ENCODE data around the gene PEX26.
"Not testable (repeated sequence)": the region's sequence is repeated elsewhere in the genome, so short reads cannot be mapped to it uniquely, and the experiment has no call there.

PEX26 gene

DNA sequence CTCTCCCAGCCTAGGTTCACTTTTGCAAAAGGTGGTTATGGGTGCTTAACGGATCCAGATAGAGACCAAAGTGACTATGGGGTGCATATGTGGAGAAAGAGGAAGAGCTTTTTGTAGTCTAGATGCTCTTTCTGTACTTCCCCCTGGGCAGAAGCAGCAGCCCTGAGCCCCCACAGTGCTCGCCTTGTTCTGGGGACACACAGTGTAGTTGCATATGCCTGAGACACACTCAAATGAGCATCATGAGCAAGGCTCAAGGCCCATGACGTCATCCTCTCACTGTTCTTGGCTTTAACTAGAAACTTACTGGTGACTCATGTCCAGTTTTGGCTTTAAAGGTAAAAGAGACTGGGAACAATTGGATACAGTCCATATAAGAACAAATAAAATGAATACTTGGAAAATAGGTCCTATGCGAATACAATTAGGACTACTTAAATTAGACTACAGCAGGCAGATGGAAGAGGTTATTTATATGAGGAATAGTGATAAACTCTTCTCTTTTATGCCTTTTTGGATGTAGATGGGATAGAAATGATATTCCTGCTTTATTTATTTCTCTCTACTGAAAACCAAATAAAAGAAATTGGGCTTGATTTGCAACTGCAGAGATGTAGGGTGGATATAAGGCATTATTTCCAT is 20.1 kb upstream of the PEX26 start:
- no peak for DNase-seq

DNA sequence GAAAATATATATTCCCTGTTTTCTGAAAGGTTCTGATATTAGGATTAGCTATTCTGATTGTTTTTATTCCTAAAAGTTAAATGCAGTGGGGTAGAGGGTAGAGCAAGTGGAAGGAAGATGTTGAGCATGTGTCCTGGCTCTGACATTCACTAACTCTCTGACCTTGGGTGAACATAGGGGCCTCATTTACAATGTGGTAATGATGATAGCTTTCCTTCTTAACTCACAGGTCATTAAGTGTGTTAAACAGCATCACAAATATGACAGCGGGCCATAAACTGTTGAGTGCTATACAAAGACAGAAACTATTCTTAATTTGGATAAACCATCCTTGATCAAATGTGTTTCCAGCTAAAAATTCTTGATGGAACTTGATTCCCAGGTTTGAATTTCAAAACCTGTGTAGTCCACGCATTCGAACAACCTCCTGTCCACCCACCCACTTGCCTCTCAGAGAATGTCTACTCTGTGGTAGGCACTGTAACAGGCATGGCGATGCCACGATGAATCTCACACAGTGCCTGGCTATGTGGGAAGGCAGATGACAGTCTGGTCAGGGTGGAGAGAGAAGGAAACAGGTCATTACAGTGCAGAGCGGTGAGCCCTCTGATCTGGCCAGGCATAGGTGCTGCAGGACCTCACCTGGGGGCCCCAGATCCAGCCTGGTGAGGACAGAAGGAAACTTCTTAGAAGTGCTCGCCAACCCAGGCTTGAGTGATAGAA is 19.3 kb upstream of the PEX26 start:
- DNase-seq = no peak

GRCh38 chr22:18059094-18059417 is 18.7 kb upstream of the PEX26 start:
- DNase-seq = no peak

GRCh38 chr22:18059473-18059872 is 18.3 kb upstream of the PEX26 start:
- DNase-seq = no peak

DNA sequence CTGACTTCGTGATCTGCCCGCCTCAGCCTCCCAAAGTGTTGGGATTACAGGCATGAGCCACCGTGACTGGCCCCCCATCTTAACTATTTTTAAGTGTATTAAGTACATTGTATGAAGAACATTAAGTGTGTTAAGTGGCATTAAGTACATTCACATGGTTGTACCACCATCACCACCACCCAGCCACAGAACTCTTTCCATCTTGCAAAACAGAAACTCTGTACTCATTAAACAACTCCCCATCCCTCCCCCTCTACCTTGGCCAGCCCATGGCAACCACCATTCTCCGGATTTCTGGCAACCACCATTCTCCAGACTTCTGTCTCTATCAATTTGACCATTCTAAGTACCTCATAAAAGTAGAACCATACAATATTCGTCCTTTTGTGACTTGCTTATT is 17.8 kb upstream of the PEX26 start:
- DNase-seq = no peak

DNA sequence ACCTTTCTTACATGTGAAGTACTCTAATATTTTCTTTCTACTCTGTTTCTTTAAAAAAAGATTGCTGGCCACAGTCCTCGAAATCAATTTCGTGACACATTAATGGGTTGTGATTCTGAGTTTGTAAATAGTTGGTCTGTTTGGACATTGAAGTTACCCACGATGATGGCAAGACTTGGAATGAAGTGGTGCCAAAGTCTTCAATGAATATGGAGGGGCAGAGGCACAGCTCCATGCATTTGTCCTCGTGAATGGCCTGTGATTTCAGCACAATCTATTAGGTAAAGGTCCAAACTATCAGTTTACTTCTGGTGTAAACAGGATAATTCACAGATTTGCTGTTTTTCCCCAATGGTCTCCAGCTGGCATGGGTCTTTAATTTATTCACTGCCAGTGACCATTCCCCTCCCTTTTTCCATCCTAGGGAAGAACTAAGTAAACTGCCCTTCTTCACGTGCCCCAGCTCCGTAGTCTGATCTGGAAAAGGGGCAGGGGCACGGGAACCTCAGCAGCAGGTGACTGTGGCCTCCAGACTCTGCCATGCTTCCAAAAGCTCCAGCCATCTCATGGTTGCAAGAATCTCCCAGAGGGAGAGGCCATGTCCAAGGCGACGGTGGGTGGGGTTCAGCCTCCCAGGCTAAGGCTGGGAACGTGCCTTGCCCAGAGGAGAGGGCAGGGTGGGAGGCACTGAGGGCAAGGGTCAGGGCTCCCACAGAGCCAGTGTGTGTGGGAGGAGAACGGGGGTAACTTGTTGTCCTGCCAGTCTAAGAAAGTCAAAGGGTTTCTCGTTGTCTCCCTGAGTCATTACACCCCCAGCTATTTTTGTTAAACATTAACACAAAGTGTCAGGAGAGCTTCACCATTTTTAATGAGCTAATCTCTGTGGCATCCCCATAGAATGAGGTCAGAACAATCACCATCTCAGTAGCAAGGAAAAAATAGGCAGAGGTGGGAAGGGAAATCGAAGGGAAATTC is 16.9 kb upstream of the PEX26 start:
- DNase-seq = no peak

DNA sequence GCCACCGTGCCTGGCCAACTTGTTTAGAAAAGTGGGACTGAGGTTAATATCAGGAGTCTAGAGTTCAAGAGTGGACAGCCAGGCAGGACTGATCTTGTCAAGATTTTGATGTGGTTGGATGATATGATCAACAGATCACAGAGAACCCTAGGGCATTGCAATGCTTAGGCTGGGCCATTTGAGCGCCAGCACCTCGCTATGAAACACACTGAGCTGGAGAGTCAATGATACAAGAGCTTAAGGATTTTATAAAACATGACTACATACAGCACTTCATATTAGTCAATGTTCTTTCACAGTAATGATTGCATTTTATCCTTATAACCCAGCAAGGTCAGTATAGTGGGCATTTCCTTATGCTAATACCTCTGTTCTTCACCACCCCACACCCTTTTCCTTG is 15.4 kb upstream of the PEX26 start:
- DNase-seq = no peak

- DNase-seq = no peak
Observed at GRCh38 chr22:18063306-18063705, 14.5 kb upstream of the PEX26 start.

GRCh38 chr22:18063715-18064114 is 14.1 kb upstream of the PEX26 start:
- not testable (repeated sequence) for DNase-seq

- no peak for DNase-seq
Observed at GRCh38 chr22:18064636-18065035, 13.2 kb upstream of the PEX26 start.

DNA sequence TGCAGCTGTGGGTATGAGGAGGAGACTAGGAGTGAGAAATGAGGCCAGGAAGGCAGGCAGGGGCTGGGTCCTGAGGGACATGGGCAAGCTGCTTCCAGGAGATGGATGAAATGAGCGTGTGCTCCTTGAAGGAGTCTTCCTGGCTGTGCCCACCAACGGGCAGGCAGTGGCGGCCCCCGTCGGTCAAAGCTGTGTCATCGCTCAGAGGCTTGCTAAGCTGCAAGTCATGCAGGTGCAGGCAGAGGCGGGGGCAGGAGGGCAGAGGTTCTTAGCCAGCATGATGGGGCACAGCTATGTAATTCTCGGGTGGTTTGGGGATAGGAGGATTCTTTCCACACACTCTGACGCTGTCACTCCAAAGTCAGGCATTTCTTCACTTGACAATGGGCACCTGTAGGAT is 12.5 kb upstream of the PEX26 start:
- DNase-seq = no peak

DNA sequence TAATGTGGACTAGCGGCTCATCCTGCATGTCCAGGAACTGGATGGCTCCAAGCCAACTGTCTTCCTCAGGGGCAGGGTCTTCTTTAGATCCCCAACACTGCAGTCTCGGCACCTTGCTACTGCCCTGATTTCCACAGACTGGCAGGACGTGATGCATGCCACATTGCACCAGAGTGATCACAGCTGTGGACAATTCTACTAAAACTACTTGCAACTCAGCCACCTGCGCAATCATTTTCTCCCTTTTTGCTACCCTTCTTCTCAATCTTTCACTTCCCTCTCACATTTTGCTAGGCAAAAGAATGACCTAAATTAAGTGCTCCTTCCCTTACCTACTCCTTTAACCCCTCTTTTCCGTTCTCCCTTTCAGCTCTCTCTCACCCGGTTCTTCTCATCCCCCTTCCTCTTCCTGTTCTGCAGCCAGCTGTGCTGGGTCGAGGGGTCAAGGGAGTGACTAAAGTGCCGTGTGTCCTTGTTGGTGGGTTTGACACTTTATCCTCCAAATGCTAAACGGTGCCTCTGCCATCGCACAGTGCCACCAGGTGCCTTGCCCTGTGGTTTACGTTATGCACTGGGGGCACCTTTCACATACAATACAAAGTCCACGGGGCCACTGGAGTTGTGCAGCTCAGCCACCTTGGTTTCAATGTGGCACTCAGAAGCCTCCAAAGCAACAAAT is 11.5 kb upstream of the PEX26 start:
- no peak for DNase-seq

- no peak for DNase-seq
Observed at GRCh38 chr22:18067121-18067520, 10.7 kb upstream of the PEX26 start.

- no peak for DNase-seq
Observed at GRCh38 chr22:18067548-18068341, 10.0 kb upstream of the PEX26 start.

DNA sequence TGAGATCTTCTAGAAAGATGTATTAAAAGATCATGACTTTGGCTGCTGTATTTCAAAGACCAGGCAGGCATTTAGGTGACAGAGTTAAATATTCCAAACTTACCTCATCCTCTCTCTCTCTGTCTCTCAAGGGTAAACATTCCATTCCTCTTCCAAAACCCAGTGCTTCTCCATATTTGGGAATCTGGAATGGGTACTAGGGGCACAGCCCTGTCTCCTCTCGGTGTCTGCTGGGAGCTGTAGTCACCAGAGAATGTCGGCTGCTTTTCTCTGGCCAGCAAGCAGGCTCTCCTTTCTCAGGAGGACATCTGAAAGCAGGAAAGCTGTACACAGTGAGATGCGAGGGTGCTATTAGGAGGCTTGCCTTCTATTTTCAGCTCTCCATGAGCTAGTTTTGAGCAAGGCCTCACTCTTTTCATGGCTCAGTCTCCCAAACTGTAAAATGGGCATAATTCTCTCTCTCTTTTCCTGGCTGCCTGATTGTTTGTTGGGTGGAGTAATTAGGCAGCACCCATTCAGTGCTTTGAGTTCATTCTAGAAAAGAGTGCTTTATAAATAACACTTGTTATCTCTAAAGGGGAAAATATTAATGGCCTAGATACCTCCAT is 9.3 kb upstream of the PEX26 start:
- DNase-seq = no peak

DNA sequence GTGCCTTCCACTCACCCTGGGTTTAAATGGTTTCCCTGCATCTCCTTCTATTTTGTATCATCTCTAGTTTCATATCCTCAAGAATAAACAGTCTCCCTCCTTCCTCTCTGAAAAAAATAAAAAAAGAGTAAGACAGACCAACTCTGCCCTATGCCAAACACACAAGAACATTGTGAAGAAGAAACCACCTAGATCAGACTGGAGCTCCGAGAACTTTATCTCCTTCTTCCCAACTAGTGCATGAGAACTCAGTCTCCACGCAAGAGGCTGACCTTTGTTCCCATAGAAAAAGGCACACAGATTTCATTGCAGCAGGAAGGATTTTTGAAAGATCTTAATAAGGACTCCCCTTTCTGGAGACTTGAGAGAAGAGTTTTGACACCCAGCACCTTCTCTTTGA is 8.7 kb upstream of the PEX26 start:
- no peak for DNase-seq

DNA sequence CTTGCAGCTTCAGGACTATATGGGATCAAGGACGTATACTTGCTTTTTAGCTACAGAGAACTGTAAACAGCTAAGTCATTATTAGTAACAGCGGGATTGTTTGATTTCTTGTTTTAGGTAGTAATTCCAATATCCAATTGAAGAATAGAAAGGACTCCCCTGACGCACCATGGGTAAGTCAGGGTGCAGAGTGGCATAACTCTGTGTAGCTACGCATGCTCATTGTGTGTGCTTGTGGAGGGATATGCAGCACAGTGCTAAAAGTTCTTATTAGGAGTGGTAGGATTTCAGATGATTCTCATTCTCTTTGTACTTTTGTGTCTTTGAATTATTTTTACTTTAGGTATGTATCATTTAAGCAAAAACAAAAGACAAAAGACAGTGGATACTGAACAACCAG is 7.7 kb upstream of the PEX26 start:
- DNase-seq = no peak

- DNase-seq = no peak
Observed at GRCh38 chr22:18070556-18071306, 7.1 kb upstream of the PEX26 start.

DNA sequence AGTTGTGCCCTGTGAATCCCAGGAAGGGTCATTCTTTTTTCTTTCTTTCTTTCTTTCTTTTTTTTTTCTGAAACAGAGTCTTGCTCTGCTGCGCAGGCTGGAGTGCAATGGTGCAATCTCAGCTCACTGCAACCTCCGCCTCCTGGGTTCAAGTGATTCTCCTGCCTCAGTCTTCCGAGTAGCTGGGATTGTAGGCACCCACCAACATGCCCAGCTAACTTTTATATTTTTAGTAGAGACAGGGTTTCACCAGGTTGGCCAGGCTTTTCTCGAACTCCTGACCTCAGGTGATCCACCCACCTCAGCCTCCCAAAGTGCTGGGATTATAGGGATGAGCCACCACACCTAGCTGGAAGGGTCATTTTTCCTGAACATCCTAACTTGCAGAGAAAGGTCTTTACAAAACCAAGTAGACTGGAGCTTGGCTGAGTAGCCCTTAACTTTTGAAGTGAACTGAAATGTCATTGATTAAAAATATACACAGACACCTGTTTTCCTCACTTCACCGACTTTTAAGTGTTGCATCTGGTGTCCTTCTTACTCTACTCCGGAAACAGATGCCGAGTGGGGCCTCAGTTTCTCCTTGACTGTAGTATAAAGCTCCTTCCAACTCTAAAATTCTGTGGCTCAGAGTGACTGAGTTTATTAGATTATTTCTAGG is 6.4 kb upstream of the PEX26 start:
- DNase-seq = not testable (repeated sequence)

DNA sequence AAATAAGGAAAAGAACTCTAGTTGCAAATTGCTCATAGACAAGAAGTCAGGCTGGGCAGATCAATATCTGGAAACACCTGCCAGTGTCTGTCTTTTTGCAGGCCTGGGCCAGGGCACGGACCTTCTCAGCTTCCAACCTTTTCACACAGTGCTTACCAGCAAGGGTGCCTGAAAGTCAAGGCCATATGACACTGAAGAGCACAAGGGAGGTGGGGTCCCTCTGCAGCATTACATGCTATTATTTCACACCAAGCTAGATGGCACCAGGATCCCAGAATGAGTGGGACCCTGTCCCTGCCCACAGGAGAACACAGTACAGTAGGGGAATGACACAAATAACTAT is 5.9 kb upstream of the PEX26 start:
- no peak for DNase-seq

DNA sequence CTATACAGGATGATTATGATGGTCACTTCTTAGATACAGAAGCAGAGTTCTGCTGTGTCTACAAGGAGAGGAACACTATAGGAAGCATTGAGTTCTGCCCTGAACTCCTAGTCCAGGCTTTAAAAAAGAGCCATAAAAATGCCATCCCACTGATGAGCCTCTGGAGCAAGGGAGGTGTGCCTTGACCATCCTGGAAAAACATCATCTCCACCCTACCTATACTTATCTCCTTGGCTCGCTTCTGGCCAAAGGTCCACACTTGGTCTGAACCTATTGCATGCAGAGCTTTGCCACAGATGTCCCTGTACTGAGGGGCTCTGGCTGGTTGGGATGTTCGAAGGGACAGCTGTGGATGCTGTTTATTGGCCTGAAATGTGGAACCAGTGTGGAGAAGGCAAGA is 4.3 kb upstream of the PEX26 start:
- DNase-seq = no peak
